HEK293 (cell line): ENCODE data around the gene PKM.

Experiments used
- GFI1B ChIP-seq: fragments of 450-650 bp; formaldehyde crosslinking; IDR thresholded peaks from 2 replicates; pipeline ENCODE4 v1.5.1; 2016; ENCODE audit warnings: missing biosample characterization, missing genetic modification characterization
- GLIS1 ChIP-seq: fragments of 450-650 bp; formaldehyde crosslinking; IDR thresholded peaks from 2 replicates; pipeline ENCODE4 v1.5.1; 2016; ENCODE audit warnings: missing biosample characterization, missing genetic modification characterization
- KLF8 ChIP-seq: fragments of 450-650 bp; formaldehyde crosslinking; IDR thresholded peaks from 2 replicates; pipeline ENCODE4 v1.5.1; 2016; ENCODE audit warnings: missing biosample characterization, missing genetic modification characterization
- MZF1 ChIP-seq: fragments of 450-650 bp; formaldehyde crosslinking; IDR thresholded peaks from 2 replicates; pipeline ENCODE4 v1.5.1; 2017; ENCODE audit warnings: missing biosample characterization, missing genetic modification characterization, borderline replicate concordance
- PRDM1 ChIP-seq: fragments of 450-650 bp; formaldehyde crosslinking; IDR thresholded peaks from 2 replicates; pipeline ENCODE4; 2016; ENCODE audit warnings: missing biosample characterization, missing genetic modification characterization
- SETDB1 ChIP-seq: IDR thresholded peaks from one replicate; pipeline ENCODE4 v1.6.1; 2017; ENCODE audit warnings: mild to moderate bottlenecking, low read length, moderate library complexity, mixed read lengths; ENCODE audit not compliant: insufficient read length
- YY2 ChIP-seq: fragments of 450-650 bp; formaldehyde crosslinking; IDR thresholded peaks from 2 replicates; pipeline ENCODE4 v1.5.1; 2016; ENCODE audit warnings: missing biosample characterization, missing genetic modification characterization
- ZEB2 ChIP-seq: fragments of 450-650 bp; formaldehyde crosslinking; IDR thresholded peaks from 2 replicates; pipeline ENCODE4 v1.5.1; 2016; ENCODE audit warnings: missing biosample characterization, missing genetic modification characterization
- ZNF10 ChIP-seq: fragments of 450-650 bp; formaldehyde crosslinking; IDR thresholded peaks from 2 replicates; pipeline ENCODE4 v1.5.1; 2017; ENCODE audit warnings: missing biosample characterization, missing genetic modification characterization
- ZNF140 ChIP-seq: fragments of 450-650 bp; formaldehyde crosslinking; IDR thresholded peaks from 2 replicates; pipeline ENCODE4 v1.5.1; 2016; ENCODE audit warnings: missing biosample characterization, missing genetic modification characterization
- ZNF24 ChIP-seq: fragments of 450-650 bp; formaldehyde crosslinking; IDR thresholded peaks from 2 replicates; pipeline ENCODE4 v1.5.1; 2016; ENCODE audit warnings: missing biosample characterization, missing genetic modification characterization
- ZNF324 ChIP-seq: fragments of 450-650 bp; formaldehyde crosslinking; IDR thresholded peaks from 2 replicates; pipeline ENCODE4 v1.5.1; 2016; ENCODE audit warnings: missing biosample characterization, missing genetic modification characterization
- ZNF501 ChIP-seq: fragments of 450-650 bp; formaldehyde crosslinking; IDR thresholded peaks from 2 replicates; pipeline ENCODE4 v1.5.1; 2016; ENCODE audit warnings: missing biosample characterization, missing genetic modification characterization
- ZNF544 ChIP-seq: fragments of 450-650 bp; formaldehyde crosslinking; IDR thresholded peaks from 2 replicates; pipeline ENCODE4 v1.5.0; 2017; ENCODE audit warnings: missing biosample characterization, missing genetic modification characterization
- ZNF558 ChIP-seq: fragments of 450-650 bp; formaldehyde crosslinking; IDR thresholded peaks from 2 replicates; pipeline ENCODE4 v1.5.1; 2016; ENCODE audit warnings: missing biosample characterization, missing genetic modification characterization
- ZNF600 ChIP-seq: fragments of 450-650 bp; formaldehyde crosslinking; IDR thresholded peaks from 2 replicates; pipeline ENCODE4 v1.5.1; 2016; ENCODE audit warnings: missing biosample characterization, missing genetic modification characterization
- ZNF610 ChIP-seq: fragments of 450-650 bp; formaldehyde crosslinking; IDR thresholded peaks from 2 replicates; pipeline ENCODE4 v1.5.1; 2016; ENCODE audit warnings: missing biosample characterization, missing genetic modification characterization, borderline replicate concordance
- ZNF629 ChIP-seq: fragments of 450-650 bp; formaldehyde crosslinking; IDR thresholded peaks from 2 replicates; pipeline ENCODE4 v1.5.1; 2017; ENCODE audit warnings: missing biosample characterization, missing genetic modification characterization
- ZNF660 ChIP-seq: fragments of 450-650 bp; IDR thresholded peaks from 2 replicates; pipeline ENCODE4 v1.5.1; 2018; ENCODE audit warnings: missing biosample characterization, mild to moderate bottlenecking, missing genetic modification characterization
- ZXDB ChIP-seq: fragments of 450-650 bp; formaldehyde crosslinking; IDR thresholded peaks from 2 replicates; pipeline ENCODE4 v1.5.1; 2016; ENCODE audit warnings: missing biosample characterization, missing genetic modification characterization
- TF ChIP-seq, protein P1 (sequence below): fragments of 450-650 bp; formaldehyde crosslinking; IDR thresholded peaks from 2 replicates; pipeline ENCODE4 v1.5.1; 2017; ENCODE audit warnings: missing biosample characterization, missing genetic modification characterization
- TF ChIP-seq, protein P2 (sequence below): fragments of 450-650 bp; formaldehyde crosslinking; IDR thresholded peaks from 2 replicates; pipeline ENCODE4 v1.5.1; 2016; ENCODE audit warnings: missing biosample characterization, missing genetic modification characterization
- TF ChIP-seq, protein P3 (sequence below): fragments of 450-650 bp; formaldehyde crosslinking; IDR thresholded peaks from 2 replicates; pipeline ENCODE4 v1.5.1; 2016; ENCODE audit warnings: missing biosample characterization, missing genetic modification characterization
- TF ChIP-seq, protein P4 (sequence below): fragments of 450-650 bp; formaldehyde crosslinking; IDR thresholded peaks from 2 replicates; pipeline ENCODE4 v1.5.1; 2017; ENCODE audit warnings: missing biosample characterization, mild to moderate bottlenecking, missing genetic modification characterization, moderate library complexity
- TF ChIP-seq, protein P5 (sequence below): fragments of 450-650 bp; formaldehyde crosslinking; IDR thresholded peaks from 2 replicates; pipeline ENCODE4 v1.5.1; 2017; ENCODE audit warnings: missing biosample characterization, missing genetic modification characterization
- TF ChIP-seq, protein P6 (sequence below): fragments of 450-650 bp; formaldehyde crosslinking; IDR thresholded peaks from 2 replicates; pipeline ENCODE4 v1.5.0; 2017; ENCODE audit warnings: missing biosample characterization, missing genetic modification characterization, borderline replicate concordance
- TF ChIP-seq, protein P7 (sequence below): fragments of 450-650 bp; formaldehyde crosslinking; IDR thresholded peaks from 2 replicates; pipeline ENCODE4 v1.5.1; 2017; ENCODE audit warnings: missing biosample characterization, missing genetic modification characterization

The PKM gene

DNA sequence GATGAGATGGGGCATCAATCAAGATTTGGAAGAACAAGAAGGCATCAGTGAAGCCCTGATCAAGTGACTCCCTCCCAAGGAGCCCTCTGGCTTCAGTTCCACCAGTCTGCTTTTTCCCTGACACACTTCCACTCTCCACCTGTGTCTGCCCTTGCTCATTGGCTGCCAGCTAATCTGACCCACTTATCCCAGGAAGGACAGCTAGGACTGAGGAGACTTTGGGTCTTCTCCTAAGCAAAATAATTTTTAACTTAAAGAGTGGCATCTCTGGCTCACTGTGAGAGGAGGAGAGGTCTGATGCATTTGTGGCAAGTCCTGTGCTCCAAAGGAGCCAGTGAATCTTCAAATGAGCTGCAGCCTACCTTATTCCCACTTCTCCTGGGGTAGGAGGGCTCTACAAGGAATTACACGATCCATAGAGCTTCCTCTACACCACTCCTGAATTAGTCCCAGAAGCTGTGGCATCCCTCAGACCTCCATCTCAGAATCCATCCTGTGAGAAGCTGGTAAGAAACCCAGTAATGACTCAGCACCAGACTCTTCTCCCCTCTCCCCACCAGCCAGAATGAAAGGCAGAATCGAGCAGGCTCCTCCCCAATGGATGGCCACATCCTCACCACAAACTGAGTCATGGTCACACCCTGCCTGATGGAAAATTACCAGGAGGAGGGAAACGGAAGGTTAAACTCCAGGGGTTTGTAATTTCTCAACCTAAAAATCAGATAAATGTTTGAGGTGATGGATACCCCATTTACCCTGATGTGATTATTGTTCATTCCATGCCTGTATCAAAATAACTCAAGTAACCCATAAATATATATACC is 6.3 kb upstream of the PKM start (continued):
- TF ChIP-seq MZF1 (peak; percentile 86; the same call in 1 of the 2 replicates), ZNF24 (tag by site-specific recombination) (peak; percentile 52; the same call in 1 of the 2 replicates), ZNF610 (tag by site-specific recombination) (no peak), ZNF10 (no peak), YY2 (tag by site-specific recombination) (no peak), ZXDB (tag by site-specific recombination) (peak; percentile 77), ZNF140 (tag by site-specific recombination) (no peak), ZNF501 (0 out of 2 replicates have a peak, but pooled peaks have one; percentile 9), SETDB1 (no peak), ZEB2 (peak; percentile 73; the same call in 1 of the 2 replicates), ZNF629 (tag by site-specific recombination) (peak; percentile 72), ZNF544 (tag by site-specific recombination) (no peak), PRDM1 (tag by site-specific recombination) (peak; percentile 77), ZNF660 (tag by site-specific recombination) (peak; percentile 91), KLF8 (peak; percentile 59; the same call in 1 of the 2 replicates), ZNF600 (tag by site-specific recombination) (peak; percentile 94), GLIS1 (tag by site-specific recombination) (peak; percentile 8; the same call in 1 of the 2 replicates), GFI1B (tag by site-specific recombination) (no peak), ZNF324 (tag by site-specific recombination) (0 out of 2 replicates have a peak, but pooled peaks have one; percentile 37), ZNF558 (peak; percentile 43; the same call in 1 of the 2 replicates)
- TF ChIP-seq, protein P1, sequence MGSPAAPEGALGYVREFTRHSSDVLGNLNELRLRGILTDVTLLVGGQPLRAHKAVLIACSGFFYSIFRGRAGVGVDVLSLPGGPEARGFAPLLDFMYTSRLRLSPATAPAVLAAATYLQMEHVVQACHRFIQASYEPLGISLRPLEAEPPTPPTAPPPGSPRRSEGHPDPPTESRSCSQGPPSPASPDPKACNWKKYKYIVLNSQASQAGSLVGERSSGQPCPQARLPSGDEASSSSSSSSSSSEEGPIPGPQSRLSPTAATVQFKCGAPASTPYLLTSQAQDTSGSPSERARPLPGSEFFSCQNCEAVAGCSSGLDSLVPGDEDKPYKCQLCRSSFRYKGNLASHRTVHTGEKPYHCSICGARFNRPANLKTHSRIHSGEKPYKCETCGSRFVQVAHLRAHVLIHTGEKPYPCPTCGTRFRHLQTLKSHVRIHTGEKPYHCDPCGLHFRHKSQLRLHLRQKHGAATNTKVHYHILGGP (tag by site-specific recombination), result no peak
- TF ChIP-seq, protein P2, sequence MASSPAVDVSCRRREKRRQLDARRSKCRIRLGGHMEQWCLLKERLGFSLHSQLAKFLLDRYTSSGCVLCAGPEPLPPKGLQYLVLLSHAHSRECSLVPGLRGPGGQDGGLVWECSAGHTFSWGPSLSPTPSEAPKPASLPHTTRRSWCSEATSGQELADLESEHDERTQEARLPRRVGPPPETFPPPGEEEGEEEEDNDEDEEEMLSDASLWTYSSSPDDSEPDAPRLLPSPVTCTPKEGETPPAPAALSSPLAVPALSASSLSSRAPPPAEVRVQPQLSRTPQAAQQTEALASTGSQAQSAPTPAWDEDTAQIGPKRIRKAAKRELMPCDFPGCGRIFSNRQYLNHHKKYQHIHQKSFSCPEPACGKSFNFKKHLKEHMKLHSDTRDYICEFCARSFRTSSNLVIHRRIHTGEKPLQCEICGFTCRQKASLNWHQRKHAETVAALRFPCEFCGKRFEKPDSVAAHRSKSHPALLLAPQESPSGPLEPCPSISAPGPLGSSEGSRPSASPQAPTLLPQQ (tag by site-specific recombination), result peak; percentile 56
- TF ChIP-seq, protein P3, sequence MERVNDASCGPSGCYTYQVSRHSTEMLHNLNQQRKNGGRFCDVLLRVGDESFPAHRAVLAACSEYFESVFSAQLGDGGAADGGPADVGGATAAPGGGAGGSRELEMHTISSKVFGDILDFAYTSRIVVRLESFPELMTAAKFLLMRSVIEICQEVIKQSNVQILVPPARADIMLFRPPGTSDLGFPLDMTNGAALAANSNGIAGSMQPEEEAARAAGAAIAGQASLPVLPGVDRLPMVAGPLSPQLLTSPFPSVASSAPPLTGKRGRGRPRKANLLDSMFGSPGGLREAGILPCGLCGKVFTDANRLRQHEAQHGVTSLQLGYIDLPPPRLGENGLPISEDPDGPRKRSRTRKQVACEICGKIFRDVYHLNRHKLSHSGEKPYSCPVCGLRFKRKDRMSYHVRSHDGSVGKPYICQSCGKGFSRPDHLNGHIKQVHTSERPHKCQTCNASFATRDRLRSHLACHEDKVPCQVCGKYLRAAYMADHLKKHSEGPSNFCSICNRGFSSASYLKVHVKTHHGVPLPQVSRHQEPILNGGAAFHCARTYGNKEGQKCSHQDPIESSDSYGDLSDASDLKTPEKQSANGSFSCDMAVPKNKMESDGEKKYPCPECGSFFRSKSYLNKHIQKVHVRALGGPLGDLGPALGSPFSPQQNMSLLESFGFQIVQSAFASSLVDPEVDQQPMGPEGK (tag by site-specific recombination), result peak; percentile 82
- TF ChIP-seq, protein P4, sequence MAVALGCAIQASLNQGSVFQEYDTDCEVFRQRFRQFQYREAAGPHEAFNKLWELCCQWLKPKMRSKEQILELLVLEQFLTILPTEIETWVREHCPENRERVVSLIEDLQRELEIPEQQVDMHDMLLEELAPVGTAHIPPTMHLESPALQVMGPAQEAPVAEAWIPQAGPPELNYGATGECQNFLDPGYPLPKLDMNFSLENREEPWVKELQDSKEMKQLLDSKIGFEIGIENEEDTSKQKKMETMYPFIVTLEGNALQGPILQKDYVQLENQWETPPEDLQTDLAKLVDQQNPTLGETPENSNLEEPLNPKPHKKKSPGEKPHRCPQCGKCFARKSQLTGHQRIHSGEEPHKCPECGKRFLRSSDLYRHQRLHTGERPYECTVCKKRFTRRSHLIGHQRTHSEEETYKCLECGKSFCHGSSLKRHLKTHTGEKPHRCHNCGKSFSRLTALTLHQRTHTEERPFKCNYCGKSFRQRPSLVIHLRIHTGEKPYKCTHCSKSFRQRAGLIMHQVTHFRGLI (tag by site-specific recombination), result peak; percentile 51; the same call in 1 of the 2 replicates
- TF ChIP-seq, protein P5, sequence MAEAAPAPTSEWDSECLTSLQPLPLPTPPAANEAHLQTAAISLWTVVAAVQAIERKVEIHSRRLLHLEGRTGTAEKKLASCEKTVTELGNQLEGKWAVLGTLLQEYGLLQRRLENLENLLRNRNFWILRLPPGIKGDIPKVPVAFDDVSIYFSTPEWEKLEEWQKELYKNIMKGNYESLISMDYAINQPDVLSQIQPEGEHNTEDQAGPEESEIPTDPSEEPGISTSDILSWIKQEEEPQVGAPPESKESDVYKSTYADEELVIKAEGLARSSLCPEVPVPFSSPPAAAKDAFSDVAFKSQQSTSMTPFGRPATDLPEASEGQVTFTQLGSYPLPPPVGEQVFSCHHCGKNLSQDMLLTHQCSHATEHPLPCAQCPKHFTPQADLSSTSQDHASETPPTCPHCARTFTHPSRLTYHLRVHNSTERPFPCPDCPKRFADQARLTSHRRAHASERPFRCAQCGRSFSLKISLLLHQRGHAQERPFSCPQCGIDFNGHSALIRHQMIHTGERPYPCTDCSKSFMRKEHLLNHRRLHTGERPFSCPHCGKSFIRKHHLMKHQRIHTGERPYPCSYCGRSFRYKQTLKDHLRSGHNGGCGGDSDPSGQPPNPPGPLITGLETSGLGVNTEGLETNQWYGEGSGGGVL, result peak; percentile 55
- TF ChIP-seq, protein P6, sequence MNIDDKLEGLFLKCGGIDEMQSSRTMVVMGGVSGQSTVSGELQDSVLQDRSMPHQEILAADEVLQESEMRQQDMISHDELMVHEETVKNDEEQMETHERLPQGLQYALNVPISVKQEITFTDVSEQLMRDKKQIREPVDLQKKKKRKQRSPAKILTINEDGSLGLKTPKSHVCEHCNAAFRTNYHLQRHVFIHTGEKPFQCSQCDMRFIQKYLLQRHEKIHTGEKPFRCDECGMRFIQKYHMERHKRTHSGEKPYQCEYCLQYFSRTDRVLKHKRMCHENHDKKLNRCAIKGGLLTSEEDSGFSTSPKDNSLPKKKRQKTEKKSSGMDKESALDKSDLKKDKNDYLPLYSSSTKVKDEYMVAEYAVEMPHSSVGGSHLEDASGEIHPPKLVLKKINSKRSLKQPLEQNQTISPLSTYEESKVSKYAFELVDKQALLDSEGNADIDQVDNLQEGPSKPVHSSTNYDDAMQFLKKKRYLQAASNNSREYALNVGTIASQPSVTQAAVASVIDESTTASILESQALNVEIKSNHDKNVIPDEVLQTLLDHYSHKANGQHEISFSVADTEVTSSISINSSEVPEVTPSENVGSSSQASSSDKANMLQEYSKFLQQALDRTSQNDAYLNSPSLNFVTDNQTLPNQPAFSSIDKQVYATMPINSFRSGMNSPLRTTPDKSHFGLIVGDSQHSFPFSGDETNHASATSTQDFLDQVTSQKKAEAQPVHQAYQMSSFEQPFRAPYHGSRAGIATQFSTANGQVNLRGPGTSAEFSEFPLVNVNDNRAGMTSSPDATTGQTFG (tag by site-specific recombination), result no peak
- TF ChIP-seq, protein P7, sequence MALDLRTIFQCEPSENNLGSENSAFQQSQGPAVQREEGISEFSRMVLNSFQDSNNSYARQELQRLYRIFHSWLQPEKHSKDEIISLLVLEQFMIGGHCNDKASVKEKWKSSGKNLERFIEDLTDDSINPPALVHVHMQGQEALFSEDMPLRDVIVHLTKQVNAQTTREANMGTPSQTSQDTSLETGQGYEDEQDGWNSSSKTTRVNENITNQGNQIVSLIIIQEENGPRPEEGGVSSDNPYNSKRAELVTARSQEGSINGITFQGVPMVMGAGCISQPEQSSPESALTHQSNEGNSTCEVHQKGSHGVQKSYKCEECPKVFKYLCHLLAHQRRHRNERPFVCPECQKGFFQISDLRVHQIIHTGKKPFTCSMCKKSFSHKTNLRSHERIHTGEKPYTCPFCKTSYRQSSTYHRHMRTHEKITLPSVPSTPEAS (tag by site-specific recombination), result no peak
